Gastrocnemius medialis (tissue), 4 donors: ENCODE measurements around the gene GOLGA6L22.
"Not testable (repeated sequence)": the region's sequence is repeated elsewhere in the genome, so short reads cannot be mapped to it uniquely, and the experiment has no call there.

Experiments
- CTCF ChIP-seq, 5 experiments: fragments of 450-650 bp in 3 of 5; fragments of 200-600 bp in 2 of 5; sonication (generic) in 2 of 5; IDR thresholded peaks in 4 of 5; conservative IDR thresholded peaks in 1 of 5; 1 replicate in 4 of 5; 2 replicates in 1 of 5; pipeline ENCODE4 v1.5.1; 2016 to 2019; ENCODE audit warnings: antibody characterized with exemption in 5 of 5, mild to moderate bottlenecking in 3 of 5, moderate library complexity in 3 of 5
- POLR2A ChIP-seq, 2 donors: fragments of 450-650 bp; IDR thresholded peaks; one replicate each; pipeline ENCODE4 v1.6.1; 2017; ENCODE audit warnings: antibody characterized with exemption in 2 of 2, mild to moderate bottlenecking in 2 of 2, moderate library complexity in 2 of 2

GRCh38 chr15:22497200-22497599 lies 38.5 kb downstream of the GOLGA6L22 start:
- not testable (repeated sequence) for TF ChIP-seq CTCF (IDR thresholded peaks at IDR 0.05 in 4 of 5, conservative IDR thresholded peaks at IDR 0.05 in 1 of 5); POLR2A (IDR thresholded peaks at IDR 0.05)
